HepG2 (cell line): Measurements from ENCODE around the gene NABP1. TPM values are rescaled to one million over a fixed set of nuclear protein-coding genes. Genes with fewer than 3 reads are reported as not detected.

Experiments used
- ARID2 ChIP-seq: sonication (generic); formaldehyde crosslinking; IDR thresholded peaks from 2 replicates; pipeline ENCODE4 v1.8.1; 2022; ENCODE audit warnings: mild to moderate bottlenecking, missing genetic modification reagents, borderline replicate concordance
- MXI1 ChIP-seq: IDR thresholded peaks from 3 replicates; pipeline ENCODE4 v1.6.1; 2012; ENCODE audit warnings: low read depth, low read length, inconsistent platforms, borderline replicate concordance
- POLR2AphosphoS5 ChIP-seq: IDR thresholded peaks from 2 replicates; pipeline ENCODE4 v1.6.1; 2012; ENCODE audit warnings: low read depth, low read length
- PPARG ChIP-seq: conservative IDR thresholded peaks from 2 replicates; pipeline ENCODE4 v1.6.1; 2016; ENCODE audit warnings: missing biosample characterization, missing genetic modification reagents
- SP1 ChIP-seq, 2 experiments: fragments of 450-650 bp in 1 of 2; sonication (generic) in 1 of 2; formaldehyde crosslinking in 1 of 2; IDR thresholded peaks; 2 replicates each; pipeline versions ENCODE4 v1.4.0 to v1.6.1; 2016 to 2020; ENCODE audit warnings: missing genetic modification reagents in 1 of 2
- TARDBP ChIP-seq: sonication (generic); formaldehyde crosslinking; IDR thresholded peaks from 2 replicates; pipeline ENCODE4 v1.8.0; 2022; ENCODE audit warnings: mild to moderate bottlenecking, missing genetic modification reagents
- TFDP1 ChIP-seq: IDR thresholded peaks from 2 replicates; pipeline ENCODE4 v1.6.1; 2016; ENCODE audit warnings: missing compliant biosample characterization, missing genetic modification reagents, borderline replicate concordance
- ZNF234 ChIP-seq: sonication (generic); formaldehyde crosslinking; conservative IDR thresholded peaks from 2 replicates; pipeline ENCODE4 v1.5.1; 2020; ENCODE audit warnings: mild to moderate bottlenecking, missing genetic modification reagents
- ZNF382 ChIP-seq: sonication (generic); formaldehyde crosslinking; IDR thresholded peaks from 2 replicates; pipeline ENCODE4 v1.5.0; 2020; ENCODE audit warnings: missing genetic modification reagents, mild to moderate bottlenecking, borderline replicate concordance
- ZNF687 ChIP-seq: sonication (generic); formaldehyde crosslinking; IDR thresholded peaks from 2 replicates; pipeline ENCODE4 v1.5.1; 2020; ENCODE audit warnings: mild to moderate bottlenecking, missing genetic modification reagents, moderate library complexity
- ZNF792 ChIP-seq: IDR thresholded peaks from 2 replicates; pipeline ENCODE4 v1.6.1; 2016
- polyA plus RNA-seq, 8 experiments: library from polyadenylated mRNA; depleted of rRNA in 3 of 8; stranded (reverse) in 7 of 8; unstranded in 1 of 8; fragments of >200 nt; fragmentation: Illumina TruSeq in 4 of 8; extraction: Trizol in 4 of 8; gene quantifications; 2 replicates each; pipeline versions ENCODE4 v1.2.1 to v1.2.3, GENCODE V29; 2011 to 2016; ENCODE audit warnings: low read depth in 4 of 8, missing spikeins in 1 of 8, mixed read lengths in 1 of 8; ENCODE audit not compliant: insufficient read depth in 1 of 8
- total RNA-seq, 5 experiments: library from RNA; depleted of rRNA; stranded (reverse); fragments of >200 nt; fragmentation: Illumina TruSeq; extraction: Trizol; gene quantifications; 2 replicates each; pipeline ENCODE4 v1.2.3, GENCODE V29; 2016; ENCODE audit warnings: low read depth in 1 of 5
- TF ChIP-seq, protein P1 (sequence below), 2 experiments: sonication (generic) in 1 of 2; formaldehyde crosslinking in 1 of 2; IDR thresholded peaks; 2 replicates each; pipeline versions ENCODE4 v1.4.0 to v1.6.1; 2018 to 2020; ENCODE audit warnings: missing genetic modification reagents in 2 of 2, borderline replicate concordance in 1 of 2, low read depth in 1 of 2, mild to moderate bottlenecking in 1 of 2, missing biosample characterization in 1 of 2
- TF ChIP-seq, protein P2 (sequence below): sonication (generic); IDR thresholded peaks from 2 replicates; pipeline ENCODE4 v1.6.1; 2016; ENCODE audit warnings: low read depth, borderline replicate concordance
- TF ChIP-seq, protein P3 (sequence below): sonication (generic); formaldehyde crosslinking; IDR thresholded peaks from 2 replicates; pipeline ENCODE4 v1.4.0; 2020; ENCODE audit warnings: mild to moderate bottlenecking, low read depth, missing genetic modification reagents

NABP1 gene
- total and polyA plus RNA-seq, 2 of the 13 experiments (the other 11 are each of a cell fraction or from before 2014, with no cell fraction given): 14.9 to 19.8 TPM

GRCh38 chr2:191635333-191636234 is 42.4 kb upstream of the NABP1 start (continued):
- TF ChIP-seq, protein P1, sequence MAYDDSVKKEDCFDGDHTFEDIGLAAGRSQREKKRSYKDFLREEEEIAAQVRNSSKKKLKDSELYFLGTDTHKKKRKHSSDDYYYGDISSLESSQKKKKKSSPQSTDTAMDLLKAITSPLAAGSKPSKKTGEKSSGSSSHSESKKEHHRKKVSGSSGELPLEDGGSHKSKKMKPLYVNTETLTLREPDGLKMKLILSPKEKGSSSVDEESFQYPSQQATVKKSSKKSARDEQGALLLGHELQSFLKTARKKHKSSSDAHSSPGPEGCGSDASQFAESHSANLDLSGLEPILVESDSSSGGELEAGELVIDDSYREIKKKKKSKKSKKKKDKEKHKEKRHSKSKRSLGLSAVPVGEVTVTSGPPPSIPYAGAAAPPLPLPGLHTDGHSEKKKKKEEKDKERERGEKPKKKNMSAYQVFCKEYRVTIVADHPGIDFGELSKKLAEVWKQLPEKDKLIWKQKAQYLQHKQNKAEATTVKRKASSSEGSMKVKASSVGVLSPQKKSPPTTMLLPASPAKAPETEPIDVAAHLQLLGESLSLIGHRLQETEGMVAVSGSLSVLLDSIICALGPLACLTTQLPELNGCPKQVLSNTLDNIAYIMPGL (CRISPR knock-in tag; IDR thresholded peaks at IDR 0.05; ENCODE audit: borderline replicate concordance in 1 of 2, low read depth in 1 of 2): 0 out of 4 replicates have a peak, but pooled peaks of 1 of the 2 experiments have one; percentile 17
- TF ChIP-seq ARID2 (no peak), ZNF382 (CRISPR knock-in tag) (no peak), POLR2AphosphoS5 (no peak), PPARG (CRISPR knock-in tag) (no peak), ZNF234 (CRISPR knock-in tag) (no peak), ZNF687 (CRISPR knock-in tag) (no peak), TFDP1 (no peak), ZNF792 (CRISPR knock-in tag) (no peak), SP1 (IDR thresholded peaks at IDR 0.05) (no peak), SP1 (CRISPR knock-in tag; IDR thresholded peaks at IDR 0.05) (no peak), MXI1 (0 out of 3 replicates have a peak, but pooled peaks have one; percentile 16), TARDBP (peak; percentile 25; the same call in 1 of the 2 replicates)
- TF ChIP-seq, protein P2, sequence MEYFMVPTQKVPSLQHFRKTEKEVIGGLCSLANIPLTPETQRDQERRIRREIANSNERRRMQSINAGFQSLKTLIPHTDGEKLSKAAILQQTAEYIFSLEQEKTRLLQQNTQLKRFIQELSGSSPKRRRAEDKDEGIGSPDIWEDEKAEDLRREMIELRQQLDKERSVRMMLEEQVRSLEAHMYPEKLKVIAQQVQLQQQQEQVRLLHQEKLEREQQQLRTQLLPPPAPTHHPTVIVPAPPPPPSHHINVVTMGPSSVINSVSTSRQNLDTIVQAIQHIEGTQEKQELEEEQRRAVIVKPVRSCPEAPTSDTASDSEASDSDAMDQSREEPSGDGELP: no peak
- TF ChIP-seq, protein P3, sequence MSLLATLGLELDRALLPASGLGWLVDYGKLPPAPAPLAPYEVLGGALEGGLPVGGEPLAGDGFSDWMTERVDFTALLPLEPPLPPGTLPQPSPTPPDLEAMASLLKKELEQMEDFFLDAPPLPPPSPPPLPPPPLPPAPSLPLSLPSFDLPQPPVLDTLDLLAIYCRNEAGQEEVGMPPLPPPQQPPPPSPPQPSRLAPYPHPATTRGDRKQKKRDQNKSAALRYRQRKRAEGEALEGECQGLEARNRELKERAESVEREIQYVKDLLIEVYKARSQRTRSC (CRISPR knock-in tag): no peak
